Measurements from ENCODE around the gene NAT9. TPM values are rescaled to one million over a fixed set of nuclear protein-coding genes. Genes with fewer than 3 reads are reported as not detected.

NAT9 gene
- total and polyA plus RNA-seq, 2 experiments from 2014 or later, result 37.3 to 37.5 TPM

DNA sequence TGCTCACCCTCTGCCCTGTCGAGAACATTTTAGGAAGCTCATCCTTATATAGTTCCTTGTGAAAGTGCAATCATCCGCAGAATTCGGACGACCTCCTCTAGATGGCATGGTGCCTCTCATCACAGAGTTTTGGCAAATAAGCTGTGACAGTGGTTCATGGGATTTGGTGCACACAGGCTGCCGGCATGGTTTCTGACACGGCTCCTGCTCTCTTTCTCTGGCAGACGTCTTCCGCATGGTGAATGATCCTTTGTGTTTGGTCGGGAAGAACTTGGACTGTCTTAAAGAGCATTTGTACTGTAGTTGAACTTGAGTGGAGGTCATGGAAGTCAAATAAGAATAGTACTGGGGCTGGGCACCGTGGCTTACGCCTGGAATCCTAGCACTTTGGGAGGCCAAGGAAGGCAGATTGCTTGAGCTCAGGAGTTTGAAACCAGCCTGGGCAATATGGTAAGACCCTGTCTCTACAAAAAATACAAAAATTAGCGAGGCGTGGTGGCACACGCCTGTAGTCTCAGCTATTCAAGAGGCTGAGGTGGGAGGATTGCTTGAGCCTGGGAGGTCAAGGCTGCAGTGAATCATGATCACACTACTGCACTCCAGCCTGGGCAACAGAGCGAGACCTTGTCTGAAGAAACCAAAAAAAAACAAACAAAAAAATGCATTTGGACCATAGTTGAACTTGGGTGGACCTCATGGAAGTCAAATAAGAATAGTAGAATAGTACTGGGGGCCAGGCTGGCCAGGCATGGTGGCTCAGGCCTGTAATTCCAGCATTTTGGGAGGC lies 34.7 kb upstream of the NAT9 start:
- ATAC-seq, result no peak
- peaks cover 3% of the 10 kb centered on the region; the same call in 2 of the 3 replicates for H3K36me3 Mint-ChIP-seq (ENCODE audit: low read depth)
- H3K9me2 ChIP-seq (ENCODE audit: insufficient read depth), result no peaks in the 10 kb centered on the region
- H3F3A ChIP-seq (replicated peaks; ENCODE audit: low read depth), result no peaks in the 10 kb centered on the region
- H3K4me1 ChIP-seq (ENCODE audit: insufficient read depth), result no peaks in the 10 kb centered on the region
- H3K36me3 ChIP-seq (ENCODE audit: insufficient read depth), result no peaks in the 10 kb centered on the region
- no peaks in the 10 kb centered on the region for H3K79me2 ChIP-seq (replicated peaks; ENCODE audit: insufficient read depth)
- H3K27ac ChIP-seq (ENCODE audit: low read depth), result no peak overlapping the region
- H3K27me3 ChIP-seq (ENCODE audit: insufficient read depth), result no peaks in the 10 kb centered on the region
- no peak overlapping the region for H3K4me2 ChIP-seq
- H3K27me3 Mint-ChIP-seq (ENCODE audit: insufficient read depth, low read depth, poor library complexity), result peaks cover 9% of the 10 kb centered on the region
- H4K20me1 ChIP-seq (replicated peaks; ENCODE audit: insufficient read depth), result peaks cover 8% of the 10 kb centered on the region; the same call in 1 of the 2 replicates
- H3K4me3 Mint-ChIP-seq, result no peak overlapping the region
- no peak overlapping the region for H2AFZ ChIP-seq
- H3K9me3 Mint-ChIP-seq, result no peaks in the 10 kb centered on the region
- no peaks in the 10 kb centered on the region; the same call in 2 of the 3 replicates for H3K4me1 Mint-ChIP-seq
- H3K4me3 ChIP-seq, result no peak overlapping the region
- no peak for TF ChIP-seq POLR2AphosphoS5 (IDR thresholded peaks at IDR 0.05; ENCODE audit: low read depth)
- TF ChIP-seq, protein P1, sequence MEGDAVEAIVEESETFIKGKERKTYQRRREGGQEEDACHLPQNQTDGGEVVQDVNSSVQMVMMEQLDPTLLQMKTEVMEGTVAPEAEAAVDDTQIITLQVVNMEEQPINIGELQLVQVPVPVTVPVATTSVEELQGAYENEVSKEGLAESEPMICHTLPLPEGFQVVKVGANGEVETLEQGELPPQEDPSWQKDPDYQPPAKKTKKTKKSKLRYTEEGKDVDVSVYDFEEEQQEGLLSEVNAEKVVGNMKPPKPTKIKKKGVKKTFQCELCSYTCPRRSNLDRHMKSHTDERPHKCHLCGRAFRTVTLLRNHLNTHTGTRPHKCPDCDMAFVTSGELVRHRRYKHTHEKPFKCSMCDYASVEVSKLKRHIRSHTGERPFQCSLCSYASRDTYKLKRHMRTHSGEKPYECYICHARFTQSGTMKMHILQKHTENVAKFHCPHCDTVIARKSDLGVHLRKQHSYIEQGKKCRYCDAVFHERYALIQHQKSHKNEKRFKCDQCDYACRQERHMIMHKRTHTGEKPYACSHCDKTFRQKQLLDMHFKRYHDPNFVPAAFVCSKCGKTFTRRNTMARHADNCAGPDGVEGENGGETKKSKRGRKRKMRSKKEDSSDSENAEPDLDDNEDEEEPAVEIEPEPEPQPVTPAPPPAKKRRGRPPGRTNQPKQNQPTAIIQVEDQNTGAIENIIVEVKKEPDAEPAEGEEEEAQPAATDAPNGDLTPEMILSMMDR (conservative IDR thresholded peaks at IDR 0.05; ENCODE audit: low read depth in 2 of 2), result no peak
- TF ChIP-seq EZH2 (IDR thresholded peaks at IDR 0.05; ENCODE audit: low read depth, unreplicated experiment), result no peak
- TF ChIP-seq ZNF114 (CRISPR knock-in tag; IDR thresholded peaks at IDR 0.05), result no peak
- TF ChIP-seq, protein P2, sequence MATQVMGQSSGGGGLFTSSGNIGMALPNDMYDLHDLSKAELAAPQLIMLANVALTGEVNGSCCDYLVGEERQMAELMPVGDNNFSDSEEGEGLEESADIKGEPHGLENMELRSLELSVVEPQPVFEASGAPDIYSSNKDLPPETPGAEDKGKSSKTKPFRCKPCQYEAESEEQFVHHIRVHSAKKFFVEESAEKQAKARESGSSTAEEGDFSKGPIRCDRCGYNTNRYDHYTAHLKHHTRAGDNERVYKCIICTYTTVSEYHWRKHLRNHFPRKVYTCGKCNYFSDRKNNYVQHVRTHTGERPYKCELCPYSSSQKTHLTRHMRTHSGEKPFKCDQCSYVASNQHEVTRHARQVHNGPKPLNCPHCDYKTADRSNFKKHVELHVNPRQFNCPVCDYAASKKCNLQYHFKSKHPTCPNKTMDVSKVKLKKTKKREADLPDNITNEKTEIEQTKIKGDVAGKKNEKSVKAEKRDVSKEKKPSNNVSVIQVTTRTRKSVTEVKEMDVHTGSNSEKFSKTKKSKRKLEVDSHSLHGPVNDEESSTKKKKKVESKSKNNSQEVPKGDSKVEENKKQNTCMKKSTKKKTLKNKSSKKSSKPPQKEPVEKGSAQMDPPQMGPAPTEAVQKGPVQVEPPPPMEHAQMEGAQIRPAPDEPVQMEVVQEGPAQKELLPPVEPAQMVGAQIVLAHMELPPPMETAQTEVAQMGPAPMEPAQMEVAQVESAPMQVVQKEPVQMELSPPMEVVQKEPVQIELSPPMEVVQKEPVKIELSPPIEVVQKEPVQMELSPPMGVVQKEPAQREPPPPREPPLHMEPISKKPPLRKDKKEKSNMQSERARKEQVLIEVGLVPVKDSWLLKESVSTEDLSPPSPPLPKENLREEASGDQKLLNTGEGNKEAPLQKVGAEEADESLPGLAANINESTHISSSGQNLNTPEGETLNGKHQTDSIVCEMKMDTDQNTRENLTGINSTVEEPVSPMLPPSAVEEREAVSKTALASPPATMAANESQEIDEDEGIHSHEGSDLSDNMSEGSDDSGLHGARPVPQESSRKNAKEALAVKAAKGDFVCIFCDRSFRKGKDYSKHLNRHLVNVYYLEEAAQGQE (IDR thresholded peaks at IDR 0.05; ENCODE audit: unreplicated experiment), result no peak
- TF ChIP-seq, protein P3, sequence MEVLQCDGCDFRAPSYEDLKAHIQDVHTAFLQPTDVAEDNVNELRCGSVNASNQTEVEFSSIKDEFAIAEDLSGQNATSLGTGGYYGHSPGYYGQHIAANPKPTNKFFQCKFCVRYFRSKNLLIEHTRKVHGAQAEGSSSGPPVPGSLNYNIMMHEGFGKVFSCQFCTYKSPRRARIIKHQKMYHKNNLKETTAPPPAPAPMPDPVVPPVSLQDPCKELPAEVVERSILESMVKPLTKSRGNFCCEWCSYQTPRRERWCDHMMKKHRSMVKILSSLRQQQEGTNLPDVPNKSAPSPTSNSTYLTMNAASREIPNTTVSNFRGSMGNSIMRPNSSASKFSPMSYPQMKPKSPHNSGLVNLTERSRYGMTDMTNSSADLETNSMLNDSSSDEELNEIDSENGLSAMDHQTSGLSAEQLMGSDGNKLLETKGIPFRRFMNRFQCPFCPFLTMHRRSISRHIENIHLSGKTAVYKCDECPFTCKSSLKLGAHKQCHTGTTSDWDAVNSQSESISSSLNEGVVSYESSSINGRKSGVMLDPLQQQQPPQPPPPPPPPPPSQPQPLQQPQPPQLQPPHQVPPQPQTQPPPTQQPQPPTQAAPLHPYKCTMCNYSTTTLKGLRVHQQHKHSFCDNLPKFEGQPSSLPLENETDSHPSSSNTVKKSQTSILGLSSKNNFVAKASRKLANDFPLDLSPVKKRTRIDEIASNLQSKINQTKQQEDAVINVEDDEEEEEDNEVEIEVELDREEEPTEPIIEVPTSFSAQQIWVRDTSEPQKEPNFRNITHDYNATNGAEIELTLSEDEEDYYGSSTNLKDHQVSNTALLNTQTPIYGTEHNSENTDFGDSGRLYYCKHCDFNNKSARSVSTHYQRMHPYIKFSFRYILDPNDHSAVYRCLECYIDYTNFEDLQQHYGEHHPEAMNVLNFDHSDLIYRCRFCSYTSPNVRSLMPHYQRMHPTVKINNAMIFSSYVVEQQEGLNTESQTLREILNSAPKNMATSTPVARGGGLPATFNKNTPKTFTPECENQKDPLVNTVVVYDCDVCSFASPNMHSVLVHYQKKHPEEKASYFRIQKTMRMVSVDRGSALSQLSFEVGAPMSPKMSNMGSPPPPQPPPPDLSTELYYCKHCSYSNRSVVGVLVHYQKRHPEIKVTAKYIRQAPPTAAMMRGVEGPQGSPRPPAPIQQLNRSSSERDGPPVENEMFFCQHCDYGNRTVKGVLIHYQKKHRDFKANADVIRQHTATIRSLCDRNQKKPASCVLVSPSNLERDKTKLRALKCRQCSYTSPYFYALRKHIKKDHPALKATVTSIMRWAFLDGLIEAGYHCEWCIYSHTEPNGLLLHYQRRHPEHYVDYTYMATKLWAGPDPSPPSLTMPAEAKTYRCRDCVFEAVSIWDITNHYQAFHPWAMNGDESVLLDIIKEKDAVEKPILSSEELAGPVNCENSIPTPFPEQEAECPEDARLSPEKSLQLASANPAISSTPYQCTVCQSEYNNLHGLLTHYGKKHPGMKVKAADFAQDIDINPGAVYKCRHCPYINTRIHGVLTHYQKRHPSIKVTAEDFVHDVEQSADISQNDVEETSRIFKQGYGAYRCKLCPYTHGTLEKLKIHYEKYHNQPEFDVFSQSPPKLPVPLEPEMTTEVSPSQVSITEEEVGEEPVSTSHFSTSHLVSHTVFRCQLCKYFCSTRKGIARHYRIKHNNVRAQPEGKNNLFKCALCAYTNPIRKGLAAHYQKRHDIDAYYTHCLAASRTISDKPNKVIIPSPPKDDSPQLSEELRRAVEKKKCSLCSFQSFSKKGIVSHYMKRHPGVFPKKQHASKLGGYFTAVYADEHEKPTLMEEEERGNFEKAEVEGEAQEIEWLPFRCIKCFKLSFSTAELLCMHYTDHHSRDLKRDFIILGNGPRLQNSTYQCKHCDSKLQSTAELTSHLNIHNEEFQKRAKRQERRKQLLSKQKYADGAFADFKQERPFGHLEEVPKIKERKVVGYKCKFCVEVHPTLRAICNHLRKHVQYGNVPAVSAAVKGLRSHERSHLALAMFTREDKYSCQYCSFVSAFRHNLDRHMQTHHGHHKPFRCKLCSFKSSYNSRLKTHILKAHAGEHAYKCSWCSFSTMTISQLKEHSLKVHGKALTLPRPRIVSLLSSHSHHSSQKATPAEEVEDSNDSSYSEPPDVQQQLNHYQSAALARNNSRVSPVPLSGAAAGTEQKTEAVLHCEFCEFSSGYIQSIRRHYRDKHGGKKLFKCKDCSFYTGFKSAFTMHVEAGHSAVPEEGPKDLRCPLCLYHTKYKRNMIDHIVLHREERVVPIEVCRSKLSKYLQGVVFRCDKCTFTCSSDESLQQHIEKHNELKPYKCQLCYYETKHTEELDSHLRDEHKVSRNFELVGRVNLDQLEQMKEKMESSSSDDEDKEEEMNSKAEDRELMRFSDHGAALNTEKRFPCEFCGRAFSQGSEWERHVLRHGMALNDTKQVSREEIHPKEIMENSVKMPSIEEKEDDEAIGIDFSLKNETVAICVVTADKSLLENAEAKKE (CRISPR knock-in tag; IDR thresholded peaks at IDR 0.05), result no peak
- no peak for TF ChIP-seq ZNF331 (CRISPR knock-in tag; IDR thresholded peaks at IDR 0.05; ENCODE audit: low read depth)
- no peak for TF ChIP-seq JUNB (IDR thresholded peaks at IDR 0.05; ENCODE audit: unreplicated experiment)
- TF ChIP-seq, protein P4, sequence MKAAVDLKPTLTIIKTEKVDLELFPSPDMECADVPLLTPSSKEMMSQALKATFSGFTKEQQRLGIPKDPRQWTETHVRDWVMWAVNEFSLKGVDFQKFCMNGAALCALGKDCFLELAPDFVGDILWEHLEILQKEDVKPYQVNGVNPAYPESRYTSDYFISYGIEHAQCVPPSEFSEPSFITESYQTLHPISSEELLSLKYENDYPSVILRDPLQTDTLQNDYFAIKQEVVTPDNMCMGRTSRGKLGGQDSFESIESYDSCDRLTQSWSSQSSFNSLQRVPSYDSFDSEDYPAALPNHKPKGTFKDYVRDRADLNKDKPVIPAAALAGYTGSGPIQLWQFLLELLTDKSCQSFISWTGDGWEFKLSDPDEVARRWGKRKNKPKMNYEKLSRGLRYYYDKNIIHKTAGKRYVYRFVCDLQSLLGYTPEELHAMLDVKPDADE (IDR thresholded peaks at IDR 0.05), result no peak
- TF ChIP-seq EZH2phosphoT487 (IDR thresholded peaks at IDR 0.05; ENCODE audit: unreplicated experiment), result no peak
- no peak for TF ChIP-seq NANOG (IDR thresholded peaks at IDR 0.05; ENCODE audit: borderline replicate concordance)
- no peak for DNase-seq (ENCODE audit: low spot score)
- H3K27ac Mint-ChIP-seq, result no peak overlapping the region
